ENCODE data around the gene ZGLP1.

ZGLP1 gene

GRCh38 chr19:10259162-10259905 is 50.3 kb downstream of the ZGLP1 start:
- TF ChIP-seq, protein P1, sequence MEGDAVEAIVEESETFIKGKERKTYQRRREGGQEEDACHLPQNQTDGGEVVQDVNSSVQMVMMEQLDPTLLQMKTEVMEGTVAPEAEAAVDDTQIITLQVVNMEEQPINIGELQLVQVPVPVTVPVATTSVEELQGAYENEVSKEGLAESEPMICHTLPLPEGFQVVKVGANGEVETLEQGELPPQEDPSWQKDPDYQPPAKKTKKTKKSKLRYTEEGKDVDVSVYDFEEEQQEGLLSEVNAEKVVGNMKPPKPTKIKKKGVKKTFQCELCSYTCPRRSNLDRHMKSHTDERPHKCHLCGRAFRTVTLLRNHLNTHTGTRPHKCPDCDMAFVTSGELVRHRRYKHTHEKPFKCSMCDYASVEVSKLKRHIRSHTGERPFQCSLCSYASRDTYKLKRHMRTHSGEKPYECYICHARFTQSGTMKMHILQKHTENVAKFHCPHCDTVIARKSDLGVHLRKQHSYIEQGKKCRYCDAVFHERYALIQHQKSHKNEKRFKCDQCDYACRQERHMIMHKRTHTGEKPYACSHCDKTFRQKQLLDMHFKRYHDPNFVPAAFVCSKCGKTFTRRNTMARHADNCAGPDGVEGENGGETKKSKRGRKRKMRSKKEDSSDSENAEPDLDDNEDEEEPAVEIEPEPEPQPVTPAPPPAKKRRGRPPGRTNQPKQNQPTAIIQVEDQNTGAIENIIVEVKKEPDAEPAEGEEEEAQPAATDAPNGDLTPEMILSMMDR (IDR thresholded peaks at IDR 0.05; ENCODE audit: borderline replicate concordance, insufficient read depth, low read depth, low read length): peak; percentile 80
- H3K4me3 ChIP-seq (ENCODE audit: low read depth, low read length): no peak overlapping the region

DNA sequence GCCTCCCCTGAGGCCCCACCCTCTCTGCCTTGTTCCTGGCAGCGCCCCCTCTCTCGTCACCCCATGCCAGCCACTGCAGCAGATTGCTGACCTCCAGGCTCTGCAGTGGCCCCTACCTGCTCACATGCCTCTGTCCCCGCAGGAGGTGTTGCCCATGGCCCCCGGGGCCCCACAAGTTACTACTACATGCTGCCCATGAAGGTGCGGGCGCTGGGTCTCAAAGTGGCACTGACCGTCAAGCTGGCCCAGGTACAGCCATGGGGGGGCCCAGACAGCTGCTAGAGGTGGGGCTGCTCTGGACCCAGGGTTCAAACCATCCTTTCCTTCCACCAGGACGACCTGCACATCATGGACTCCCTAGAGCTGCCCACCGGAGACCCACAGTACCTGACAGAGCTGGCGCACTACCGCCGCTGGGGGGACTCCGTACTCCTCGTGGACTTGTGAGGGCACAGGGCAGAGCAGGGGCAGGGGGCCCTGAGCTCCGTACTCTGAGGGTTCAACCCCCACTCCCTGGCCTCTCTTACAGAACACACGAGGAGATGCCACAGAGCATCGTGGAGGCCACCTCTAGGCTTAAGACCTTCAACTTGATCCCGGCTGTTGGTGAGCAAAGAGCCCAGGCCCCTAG is 51.4 kb downstream of the ZGLP1 start:
- TF ChIP-seq, protein P1 (IDR thresholded peaks at IDR 0.05; ENCODE audit: borderline replicate concordance, insufficient read depth, low read depth, low read length): no peak
- H3K4me3 ChIP-seq (ENCODE audit: low read depth, low read length): no peak overlapping the region

- H3K4me3 ChIP-seq (ENCODE audit: low read depth, low read length): no peak overlapping the region
- TF ChIP-seq, protein P1 (IDR thresholded peaks at IDR 0.05; ENCODE audit: borderline replicate concordance, insufficient read depth, low read depth, low read length): no peak
Observed at GRCh38 chr19:10256970-10257615, 52.5 kb downstream of the ZGLP1 start.

DNA sequence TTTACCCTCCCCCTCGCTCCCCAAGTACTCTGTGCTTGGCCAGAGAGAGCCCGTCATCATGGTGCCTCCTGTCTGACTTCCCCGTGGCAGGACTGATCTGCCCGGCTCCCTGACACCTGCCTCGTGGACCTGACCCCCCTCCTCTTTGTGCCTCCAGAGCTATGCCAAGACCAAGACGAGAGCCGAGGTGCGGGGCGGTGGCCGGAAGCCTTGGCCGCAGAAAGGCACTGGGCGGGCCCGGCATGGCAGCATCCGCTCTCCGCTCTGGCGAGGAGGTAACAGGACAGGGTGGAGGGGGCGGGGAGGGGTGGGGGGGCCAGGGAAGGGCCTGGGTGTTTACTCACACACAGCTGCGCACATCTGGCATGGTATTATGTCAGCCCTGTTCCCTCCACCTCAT is 53.1 kb downstream of the ZGLP1 start:
- no peak overlapping the region for H3K4me3 ChIP-seq (ENCODE audit: low read depth, low read length)
- TF ChIP-seq, protein P1 (IDR thresholded peaks at IDR 0.05; ENCODE audit: borderline replicate concordance, insufficient read depth, low read depth, low read length): no peak

DNA sequence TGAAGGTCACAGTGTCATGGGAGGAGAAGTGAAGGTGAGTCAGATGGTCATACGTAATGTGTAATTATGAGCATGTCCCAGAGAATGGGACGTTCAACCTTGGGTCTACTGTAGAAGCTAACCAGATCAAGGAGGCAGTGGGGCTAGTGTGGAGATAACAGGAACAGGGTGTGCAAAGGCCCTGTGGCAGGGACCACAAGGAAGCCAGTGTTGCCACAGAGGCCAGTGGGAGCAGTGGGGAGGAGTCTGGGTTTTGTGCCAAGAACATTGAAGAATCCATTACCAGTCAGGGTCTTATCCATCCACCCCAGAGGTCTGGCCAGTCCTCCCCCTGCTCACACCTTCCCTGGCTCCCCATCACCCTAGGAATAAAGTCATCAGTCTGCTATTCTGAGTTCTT is 54.3 kb downstream of the ZGLP1 start:
- TF ChIP-seq, protein P1 (IDR thresholded peaks at IDR 0.05; ENCODE audit: borderline replicate concordance, insufficient read depth, low read depth, low read length): no peak
- no peak overlapping the region for H3K4me3 ChIP-seq (ENCODE audit: low read depth, low read length)
